Parathyroid adenoma (tissue), 2 donors: ENCODE results near the gene DISC1.

Source experiments
- H2AFZ ChIP-seq: fragments of 300-600 bp; sonication (generic); one replicate; pipeline ENCODE4 v1.7.0; 2017; ENCODE audit warnings: antibody characterized with exemption, mild to moderate bottlenecking
- H3K27ac ChIP-seq: fragments of 300-600 bp; sonication (generic); one replicate; pipeline ENCODE4 v1.7.0; 2017
- H3K27me3 ChIP-seq: fragments of 300-600 bp; sonication (generic); one replicate; pipeline ENCODE4 v1.7.0; 2017; ENCODE audit warnings: low read length; ENCODE audit not compliant: control insufficient read depth, insufficient read depth
- H3K36me3 ChIP-seq: fragments of 300-600 bp; sonication (generic); one replicate; pipeline ENCODE4 v1.7.0; 2017; ENCODE audit warnings: low read length; ENCODE audit not compliant: control insufficient read depth, insufficient read depth
- H3K4me1 ChIP-seq: fragments of 300-600 bp; sonication (generic); one replicate; pipeline ENCODE4 v1.7.0; 2017; ENCODE audit warnings: control low read depth
- H3K4me2 ChIP-seq: fragments of 300-600 bp; sonication (generic); one replicate; pipeline ENCODE4 v1.7.0; 2017; ENCODE audit warnings: low read length
- H3K4me3 ChIP-seq: fragments of 300-600 bp; sonication (generic); one replicate; pipeline ENCODE4 v1.7.0; 2017; ENCODE audit warnings: low read depth, low read length
- H3K79me2 ChIP-seq: fragments of 300-600 bp; sonication (generic); one replicate; pipeline ENCODE4 v1.7.0; 2017; ENCODE audit warnings: control low read depth
- H3K9ac ChIP-seq: fragments of 300-600 bp; sonication (generic); one replicate; pipeline ENCODE4 v1.7.0; 2017; ENCODE audit warnings: mild to moderate bottlenecking
- H3K9me3 ChIP-seq: fragments of 300-600 bp; sonication (generic); one replicate; pipeline ENCODE4 v1.7.0; 2017; ENCODE audit warnings: low read length; ENCODE audit not compliant: control insufficient read depth
- CTCF ChIP-seq: fragments of 300-600 bp; sonication (generic); IDR thresholded peaks from one replicate; pipeline ENCODE4 v1.7.0; 2017; ENCODE audit warnings: antibody characterized with exemption, mild to moderate bottlenecking
- donor health status: primary hyperparathyroidism.

Gene DISC1

GRCh38 chr1:232020352-232020751, 393.8 kb downstream of the DISC1 start:
- Histone ChIP-seq H2AFZ (no peak overlapping the region), H3K9ac (no peak overlapping the region), H3K4me1 (no peaks in the 10 kb centered on the region), H3K27ac (no peak overlapping the region), H3K4me3 (no peak overlapping the region), H3K4me2 (no peak overlapping the region), H3K27me3 (no peaks in the 10 kb centered on the region), H3K9me3 (no peaks in the 10 kb centered on the region), H3K79me2 (no peaks in the 10 kb centered on the region), H3K36me3 (no peaks in the 10 kb centered on the region)
- no peak for TF ChIP-seq CTCF

GRCh38 chr1:232029315-232029714, 402.7 kb downstream of the DISC1 start:
- Histone ChIP-seq H2AFZ (no peak overlapping the region), H3K27ac (no peak overlapping the region), H3K4me3 (no peak overlapping the region), H3K79me2 (no peaks in the 10 kb centered on the region), H3K27me3 (no peaks in the 10 kb centered on the region), H3K9ac (no peak overlapping the region), H3K4me2 (no peak overlapping the region), H3K36me3 (no peaks in the 10 kb centered on the region), H3K4me1 (no peaks in the 10 kb centered on the region), H3K9me3 (no peaks in the 10 kb centered on the region)
- TF ChIP-seq CTCF = no peak

- Histone ChIP-seq H2AFZ (no peak overlapping the region), H3K36me3 (no peaks in the 10 kb centered on the region), H3K9me3 (no peaks in the 10 kb centered on the region), H3K4me3 (no peak overlapping the region), H3K27ac (no peak overlapping the region), H3K4me1 (no peaks in the 10 kb centered on the region), H3K27me3 (no peaks in the 10 kb centered on the region), H3K4me2 (no peak overlapping the region), H3K79me2 (no peaks in the 10 kb centered on the region), H3K9ac (no peak overlapping the region)
- TF ChIP-seq CTCF = no peak
Observed at GRCh38 chr1:232031156-232031555, 404.6 kb downstream of the DISC1 start.

- no peak overlapping the region for H2AFZ ChIP-seq
- H3K4me3 ChIP-seq = no peak overlapping the region
Observed at GRCh38 chr1:232033285-232033684, 406.7 kb downstream of the DISC1 start.

More at GRCh38 chr1:232033285-232033684, 406.7 kb downstream of the DISC1 start:
- Histone ChIP-seq H3K27me3 (no peaks in the 10 kb centered on the region), H3K9me3 (no peaks in the 10 kb centered on the region), H3K9ac (no peak overlapping the region), H3K4me1 (no peaks in the 10 kb centered on the region), H3K79me2 (no peaks in the 10 kb centered on the region), H3K4me2 (no peak overlapping the region), H3K27ac (no peak overlapping the region), H3K36me3 (no peaks in the 10 kb centered on the region)
- TF ChIP-seq CTCF = no peak
